Measurements from ENCODE around the gene GLB1L3.
"Not testable (repeated sequence)": the region's sequence is repeated elsewhere in the genome, so short reads cannot be mapped to it uniquely, and the experiment has no call there.

The GLB1L3 gene

GRCh38 chr11:134275188-134275533 lies 1.0 kb upstream of the GLB1L3 start:
- no peak for DNase-seq (ENCODE audit: low read depth)

- DNase-seq (ENCODE audit: low read depth): no peak
Observed at GRCh38 chr11:134276396-134277182, 410 bp downstream of the GLB1L3 start.

- no peak for DNase-seq (ENCODE audit: low read depth)
Observed at GRCh38 chr11:134277183-134278001, 1.2 kb downstream of the GLB1L3 start.

GRCh38 chr11:134278356-134278755 lies 2.2 kb downstream of the GLB1L3 start:
- DNase-seq (ENCODE audit: low read depth): no peak

DNA sequence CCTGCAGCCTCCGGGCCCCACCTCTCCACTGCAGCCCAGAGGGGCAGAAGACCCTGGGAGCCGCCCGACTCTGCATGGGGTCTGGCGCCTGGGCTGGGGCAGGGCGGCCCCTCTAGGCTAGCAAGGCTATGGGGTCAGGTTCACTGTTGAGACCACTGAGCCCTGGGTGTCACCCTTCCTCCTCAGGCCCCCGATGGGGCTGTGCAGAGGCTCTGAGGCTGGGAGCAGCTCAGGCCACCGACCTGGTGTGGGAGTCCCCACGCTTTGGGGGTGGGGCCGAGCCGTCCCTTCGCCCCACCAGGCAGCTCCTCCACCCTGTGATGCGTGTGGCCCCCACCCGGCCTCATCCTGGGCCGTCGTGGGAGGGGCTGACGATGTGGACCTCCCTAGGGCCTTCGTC lies 5.5 kb downstream of the GLB1L3 start:
- not testable (repeated sequence) for DNase-seq (ENCODE audit: low read depth)

DNA sequence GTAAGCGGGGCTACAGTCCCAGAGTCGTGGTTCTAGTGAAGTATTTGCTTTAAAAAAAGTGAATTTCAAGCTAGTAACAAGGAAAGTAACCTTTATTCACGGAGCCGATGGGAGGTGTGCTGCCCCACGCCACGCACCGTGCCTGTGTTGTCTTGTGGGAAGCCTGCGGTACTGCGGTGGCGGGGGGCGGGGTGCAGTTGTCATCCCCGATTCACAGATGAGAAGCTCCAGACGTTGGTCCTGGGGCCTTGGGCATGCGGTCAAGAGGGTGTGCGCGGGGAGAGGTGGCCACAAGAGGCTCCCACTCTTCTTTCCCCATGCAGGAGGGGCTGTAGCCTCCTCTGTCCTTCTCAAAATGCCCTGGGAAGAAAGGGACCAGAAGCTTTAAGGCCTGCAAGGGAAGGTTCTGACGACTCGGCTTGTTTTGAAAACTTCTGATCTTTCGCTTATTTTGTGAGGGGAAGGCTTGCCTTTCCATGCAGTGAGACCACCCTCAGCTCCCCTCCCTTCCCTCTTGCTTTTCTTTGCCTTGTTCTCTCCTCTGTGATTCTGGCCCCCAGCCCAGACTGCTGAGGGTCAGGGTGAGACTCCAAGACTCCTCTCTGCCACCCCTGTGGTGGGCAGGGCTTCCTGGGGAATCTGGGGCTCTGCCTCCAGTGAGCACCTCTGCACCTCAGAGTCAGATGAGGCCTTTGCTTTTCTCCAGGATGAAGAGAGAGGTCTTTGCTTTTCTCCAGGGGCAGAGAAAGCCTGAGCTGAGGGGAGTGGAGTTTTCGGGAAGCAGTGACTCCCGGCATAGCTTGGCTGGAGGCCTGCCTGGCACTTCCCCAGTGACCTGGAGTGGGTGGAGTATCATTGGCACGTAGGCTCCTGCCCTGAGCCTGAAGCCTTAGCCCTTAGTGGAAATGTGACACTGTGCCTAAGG lies 6.2 kb downstream of the GLB1L3 start:
- no peak for DNase-seq (ENCODE audit: low read depth)

GRCh38 chr11:134283461-134284230 lies 7.5 kb downstream of the GLB1L3 start:
- no peak for DNase-seq (ENCODE audit: low read depth)

- not testable (repeated sequence) for DNase-seq (ENCODE audit: low read depth)
Observed at GRCh38 chr11:134284349-134284748, 8.2 kb downstream of the GLB1L3 start.

GRCh38 chr11:134287561-134287960 lies 11.4 kb downstream of the GLB1L3 start:
- no peak for DNase-seq (ENCODE audit: low read depth)

DNA sequence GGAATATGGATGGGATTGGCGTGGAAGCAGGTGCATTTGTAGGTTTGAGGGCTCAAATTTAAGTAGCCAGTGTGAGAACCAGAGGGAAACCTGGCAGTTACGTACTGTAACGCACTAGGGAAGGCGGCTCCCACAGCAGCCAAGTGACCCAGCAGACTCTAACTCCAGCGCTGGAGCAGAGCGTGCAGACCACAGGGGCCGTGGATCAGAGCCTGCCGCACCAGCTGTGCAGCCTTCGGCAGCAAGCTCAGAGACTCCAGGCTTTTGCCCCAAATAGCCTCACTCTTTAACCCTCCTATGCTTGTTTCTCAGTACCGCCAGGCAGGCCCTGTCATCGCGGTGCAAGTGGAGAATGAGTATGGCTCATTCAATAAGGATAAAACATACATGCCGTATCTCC lies 12.3 kb downstream of the GLB1L3 start:
- DNase-seq (ENCODE audit: low read depth): no peak

DNA sequence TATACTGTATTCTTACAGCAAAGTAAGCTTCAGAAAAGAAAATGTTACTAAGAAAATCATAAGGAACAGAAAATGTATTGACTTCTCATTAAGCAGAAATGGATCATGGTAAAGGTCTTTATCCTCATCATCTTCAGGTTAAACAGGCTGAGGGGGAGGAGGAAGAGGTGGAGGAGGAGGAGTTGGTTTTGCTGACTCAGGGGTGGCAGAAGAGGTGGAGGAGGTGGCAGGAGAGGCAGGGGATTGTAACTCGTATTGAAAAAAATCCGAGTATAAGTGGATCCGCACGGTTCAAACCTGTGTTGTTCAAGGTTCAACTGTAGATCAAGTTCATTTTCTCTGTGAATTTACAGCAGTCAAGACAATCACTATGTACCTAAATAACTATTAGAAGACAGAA lies 13.0 kb downstream of the GLB1L3 start:
- no peak for DNase-seq (ENCODE audit: low read depth)

- no peak for DNase-seq (ENCODE audit: low read depth)
Observed at GRCh38 chr11:134289789-134290188, 13.6 kb downstream of the GLB1L3 start.

DNA sequence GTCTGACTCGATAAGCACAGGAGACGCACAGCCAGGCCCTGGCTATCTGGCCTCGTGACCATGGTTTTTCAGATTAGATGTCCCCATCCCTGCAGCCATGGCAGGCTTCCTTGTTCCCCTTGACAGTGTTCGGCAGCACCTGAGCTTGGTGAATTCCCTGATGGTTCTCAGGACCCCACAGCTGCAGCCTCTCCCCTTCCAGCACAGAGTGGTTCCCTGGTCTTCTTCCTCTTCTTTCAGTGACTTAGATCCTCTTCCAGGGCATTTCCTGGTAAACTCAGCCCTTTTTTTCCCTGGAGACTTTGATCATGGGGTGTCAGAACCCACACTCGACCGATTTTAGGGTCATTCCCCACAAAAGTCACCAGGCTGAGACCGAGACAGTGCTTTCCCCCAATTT lies 14.5 kb downstream of the GLB1L3 start:
- DNase-seq (ENCODE audit: low read depth): no peak

GRCh38 chr11:134291196-134291595 lies 15.0 kb downstream of the GLB1L3 start:
- DNase-seq (ENCODE audit: low read depth): no peak

- no peak for DNase-seq (ENCODE audit: low read depth)
Observed at GRCh38 chr11:134292661-134293060, 16.5 kb downstream of the GLB1L3 start.

DNA sequence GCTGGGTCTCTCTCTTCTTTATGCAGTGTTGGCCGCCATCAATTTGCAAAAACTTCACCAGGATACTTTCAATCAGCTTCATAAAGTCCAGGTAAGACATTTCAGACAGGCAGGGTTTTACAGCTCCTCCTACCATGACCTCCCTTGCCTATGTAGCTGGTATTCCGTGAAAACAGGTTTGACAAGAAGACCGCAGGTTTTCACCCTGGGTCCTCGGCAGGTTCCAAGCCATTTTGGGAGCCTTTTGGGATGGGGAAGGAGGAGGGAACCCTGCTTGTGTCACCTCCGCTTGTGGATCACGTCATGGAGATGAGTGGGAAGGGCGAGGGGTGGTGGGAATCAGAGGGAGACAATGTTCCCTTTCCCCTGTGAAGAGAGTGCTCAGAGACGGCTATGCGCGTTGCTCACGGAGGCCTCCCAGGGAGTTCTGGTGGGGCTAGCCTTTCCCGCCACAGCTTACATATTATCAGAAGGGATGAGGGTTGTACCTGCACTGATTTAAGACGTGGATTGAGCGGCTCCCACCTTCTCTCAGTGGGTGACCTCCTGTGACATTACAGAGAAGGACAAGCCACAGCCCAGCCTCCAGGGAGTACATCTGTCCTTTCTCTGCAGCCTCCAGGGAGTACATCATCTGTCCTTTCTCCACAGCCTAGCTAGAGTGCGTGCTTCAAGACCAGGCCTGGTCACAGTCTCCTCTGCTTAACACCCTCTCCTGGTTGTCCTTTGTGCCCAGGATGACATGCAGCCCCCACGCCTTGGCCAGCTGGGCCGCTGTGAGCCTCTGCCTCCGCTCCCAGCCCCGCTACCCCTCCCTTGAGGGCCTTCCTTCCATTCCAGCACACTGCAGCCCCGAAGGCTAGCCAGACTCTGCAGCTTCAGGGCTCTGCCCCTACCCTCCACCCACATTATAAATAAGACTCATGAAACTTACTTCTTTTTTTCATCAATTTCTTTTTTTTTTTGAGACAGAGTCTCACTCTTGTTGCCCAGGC lies 17.2 kb downstream of the GLB1L3 start:
- DNase-seq (ENCODE audit: low read depth): no peak

DNA sequence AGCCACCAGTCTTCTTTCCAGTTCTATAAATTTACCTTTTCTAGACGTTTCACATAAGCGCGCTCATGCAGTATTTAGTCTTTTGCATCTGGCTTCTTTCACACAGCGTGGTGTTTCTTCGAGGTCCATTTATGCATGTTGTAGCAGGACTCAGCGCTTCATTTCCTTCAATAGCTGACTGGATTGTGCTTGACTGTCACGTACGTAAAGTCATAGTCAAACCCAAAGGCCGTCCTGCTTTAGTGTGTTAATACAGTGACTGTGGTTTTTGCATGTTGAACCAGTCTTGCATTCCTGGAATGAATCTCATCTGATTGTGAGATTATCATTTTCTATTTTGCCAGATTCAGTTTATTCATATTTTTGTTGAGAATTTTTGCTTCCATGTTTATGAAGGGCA lies 18.5 kb downstream of the GLB1L3 start:
- DNase-seq (ENCODE audit: low read depth): no peak

DNA sequence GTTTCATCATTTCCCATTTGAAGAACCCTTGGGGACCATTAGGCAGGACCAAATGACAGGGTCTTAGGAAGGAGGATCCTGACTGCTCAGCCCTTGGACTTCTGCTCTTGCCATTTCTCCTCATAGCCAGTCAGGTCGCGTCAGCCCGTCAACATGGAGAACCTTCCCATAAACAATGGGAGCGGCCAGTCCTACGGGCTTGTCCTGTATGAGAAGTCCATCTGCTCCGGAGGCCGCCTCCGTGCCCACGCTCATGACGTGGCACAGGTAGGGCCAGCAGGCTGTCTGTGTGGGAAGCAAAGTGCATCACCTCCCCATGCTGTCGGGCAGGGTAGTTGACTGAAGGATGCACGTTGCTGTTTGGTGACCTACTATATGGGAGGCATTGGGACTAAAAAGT lies 36.0 kb downstream of the GLB1L3 start:
- no peak for DNase-seq (ENCODE audit: low read depth)

DNA sequence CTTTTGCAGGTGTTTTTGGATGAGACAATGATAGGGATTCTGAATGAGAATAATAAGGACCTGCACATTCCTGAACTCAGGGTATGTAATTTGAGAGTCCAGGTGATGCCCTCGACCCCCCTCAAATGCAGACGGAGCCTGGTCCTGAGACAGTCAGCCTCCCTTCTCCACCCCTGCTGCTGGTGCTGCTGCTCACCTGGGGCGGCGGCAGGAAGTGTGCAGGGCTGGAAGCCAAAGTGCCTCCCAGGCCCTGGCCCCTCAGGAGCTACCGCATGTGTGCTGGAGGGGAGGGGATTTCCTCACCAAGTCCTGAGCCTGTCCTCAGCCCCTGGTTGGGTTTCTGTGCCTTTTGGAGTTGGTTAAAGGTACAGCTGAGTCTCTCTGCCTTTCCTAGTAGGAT lies 36.6 kb downstream of the GLB1L3 start:
- DNase-seq (ENCODE audit: low read depth): no peak

DNA sequence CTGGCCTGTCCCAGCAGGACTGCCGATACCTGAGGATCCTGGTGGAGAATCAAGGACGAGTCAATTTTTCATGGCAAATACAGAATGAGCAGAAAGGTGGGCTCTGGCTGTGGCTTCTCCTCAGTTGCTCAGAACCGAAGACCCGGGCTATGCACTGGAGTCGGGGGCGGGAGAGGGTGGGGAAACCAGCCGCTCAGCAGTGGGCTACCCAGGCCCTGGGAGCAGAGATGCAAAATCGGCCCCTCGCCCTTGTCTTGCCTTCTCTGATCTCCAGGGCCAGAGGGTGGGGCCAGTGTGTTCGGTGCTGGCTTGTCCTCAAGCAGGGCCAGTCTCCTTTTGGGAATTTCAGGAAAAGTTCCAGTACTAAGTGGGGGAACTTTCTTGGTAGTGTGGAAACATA lies 37.2 kb downstream of the GLB1L3 start:
- no peak for DNase-seq (ENCODE audit: low read depth)

Data from activated T-cell treated with anti-CD3 and anti-CD28 coated beads for 48 hours (primary cell).